ENCODE data around the gene HNRNPR. TPM values are rescaled to one million over a fixed set of nuclear protein-coding genes. Genes with fewer than 3 reads are reported as not detected.

Gene HNRNPR
- total RNA-seq, 1 experiment from 2014 or later = 128 TPM

DNA sequence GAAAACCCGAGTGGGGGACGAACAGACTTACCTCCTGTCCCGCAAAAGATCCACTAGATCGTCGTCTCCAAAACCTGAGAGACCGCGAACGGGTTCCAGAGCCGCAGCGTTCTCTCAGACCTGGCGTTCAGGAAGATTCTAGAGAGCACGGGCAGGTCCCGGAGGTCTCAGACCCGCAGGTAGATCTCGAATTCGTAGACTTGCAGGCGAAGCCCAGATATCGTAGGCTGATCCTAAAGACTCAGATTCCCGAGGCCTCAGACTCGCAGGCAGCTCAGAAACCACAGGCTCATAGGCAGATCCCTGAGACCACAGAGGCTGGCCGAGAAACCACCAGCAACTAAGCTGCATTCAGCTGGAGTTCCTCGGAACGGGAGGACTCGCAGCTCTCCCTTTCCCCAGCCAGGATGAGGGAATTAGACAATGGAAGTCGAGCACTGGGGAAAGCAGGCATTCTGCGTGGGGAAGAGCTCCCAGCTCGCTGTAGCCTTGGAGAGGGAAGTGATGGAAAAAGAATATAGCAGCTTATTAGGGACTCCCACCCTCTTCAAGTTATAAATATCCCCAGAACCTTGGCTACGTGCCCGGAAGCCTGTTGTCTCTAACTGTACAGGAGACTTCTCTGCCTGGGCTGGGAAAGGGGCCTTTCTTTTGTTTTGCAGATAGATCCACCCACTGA, 25.4 kb upstream of the HNRNPR start, which contains the start of gene ZNF436:
TSS of gene ZNF436 (minus strand) at position 502 of the 679 bp plus-strand sequence. CDS start 1,831 bp downstream, outside the sequence.
- peak; percentile 13 for DNase-seq (ENCODE audit: extremely low read depth, low read depth)

DNA sequence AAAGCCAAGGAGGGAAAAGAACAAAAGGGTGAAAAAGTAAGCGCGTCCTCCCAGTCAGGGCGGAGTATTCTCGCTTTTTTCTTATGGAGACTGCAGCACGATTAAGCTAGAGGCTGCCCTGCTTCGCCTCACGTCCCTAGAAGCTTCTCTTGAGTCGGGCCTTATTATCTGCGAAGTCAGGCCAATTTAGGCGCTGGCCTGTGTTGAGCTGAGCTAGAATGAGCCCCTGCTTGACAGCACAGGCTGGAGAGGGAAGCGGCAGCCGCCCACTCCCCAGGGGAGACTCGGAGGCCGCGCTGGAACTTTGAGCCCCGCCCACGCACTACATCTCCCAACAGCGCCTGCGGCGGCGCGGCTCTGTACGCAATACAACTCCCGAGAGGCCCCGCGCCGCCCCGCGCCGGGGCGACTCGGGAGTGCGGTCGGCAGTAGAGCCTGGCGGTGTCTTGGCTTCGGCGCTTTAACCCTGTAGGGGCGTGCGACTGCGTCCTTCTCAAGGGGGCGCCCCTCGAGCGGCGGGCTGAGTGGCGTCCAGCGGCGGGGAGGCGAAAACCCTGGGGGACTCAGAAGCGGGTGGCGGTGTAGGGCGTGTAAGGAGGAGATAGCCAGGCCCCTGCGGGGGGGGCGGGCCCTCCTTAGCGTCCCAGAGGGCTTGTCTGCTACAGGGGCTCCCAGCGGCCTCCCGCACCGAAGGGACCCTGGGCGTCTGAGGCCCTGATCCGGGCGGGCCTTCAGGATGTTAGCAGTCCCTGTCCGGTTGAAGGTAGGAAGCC, 24.7 kb upstream of the HNRNPR start:
- peak; percentile 79 for DNase-seq (ENCODE audit: extremely low read depth, low read depth)

GRCh38 chr1:23367791-23368561, 23.9 kb upstream of the HNRNPR start:
- peak; percentile 97 for DNase-seq (ENCODE audit: extremely low read depth, low read depth)

GRCh38 chr1:23367451-23367790, 23.3 kb upstream of the HNRNPR start:
- no peak for DNase-seq (ENCODE audit: extremely low read depth, low read depth)

DNA sequence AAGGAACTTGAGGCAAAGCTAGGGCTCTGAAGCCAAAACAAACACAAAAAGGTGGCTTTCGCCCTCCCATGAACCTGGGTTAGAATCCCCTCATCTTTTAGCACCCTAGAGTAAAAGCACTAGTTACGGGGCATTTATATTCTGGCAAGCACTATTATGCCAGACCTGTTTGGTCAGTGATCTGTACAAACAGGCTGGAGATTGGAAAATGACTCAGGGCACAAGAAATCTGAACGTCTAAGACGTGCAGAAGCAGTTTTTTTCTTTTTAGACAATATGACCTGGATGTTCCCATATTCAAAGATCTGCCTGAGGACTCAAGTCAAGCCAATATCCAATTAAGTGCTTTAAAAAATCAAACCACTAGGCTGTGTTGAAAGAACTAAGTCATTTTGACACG, 22.5 kb upstream of the HNRNPR start:
- DNase-seq (ENCODE audit: extremely low read depth, low read depth) = no peak

DNA sequence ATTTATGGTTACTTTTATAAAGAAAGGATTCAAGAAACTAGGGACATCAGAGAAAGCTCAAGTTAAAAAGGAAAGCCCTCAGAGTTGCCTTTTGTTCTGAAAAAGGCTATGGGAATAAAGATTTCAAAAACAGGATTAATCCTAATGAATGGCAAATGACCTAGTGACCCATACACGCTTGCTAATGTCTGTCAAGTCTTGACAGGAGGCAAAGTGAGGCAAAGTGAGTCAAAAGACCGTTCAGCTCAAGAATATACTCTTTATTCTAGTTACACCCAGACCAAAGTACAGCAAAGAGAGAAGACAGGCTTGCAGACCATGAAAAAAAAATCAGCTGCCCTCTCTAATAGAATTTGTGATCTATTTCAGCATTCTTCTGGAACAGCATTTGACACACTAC, 22.1 kb upstream of the HNRNPR start:
- no peak for DNase-seq (ENCODE audit: extremely low read depth, low read depth)

- DNase-seq (ENCODE audit: extremely low read depth, low read depth) = no peak
Observed at GRCh38 chr1:23362218-23362713, 18.2 kb upstream of the HNRNPR start.

DNA sequence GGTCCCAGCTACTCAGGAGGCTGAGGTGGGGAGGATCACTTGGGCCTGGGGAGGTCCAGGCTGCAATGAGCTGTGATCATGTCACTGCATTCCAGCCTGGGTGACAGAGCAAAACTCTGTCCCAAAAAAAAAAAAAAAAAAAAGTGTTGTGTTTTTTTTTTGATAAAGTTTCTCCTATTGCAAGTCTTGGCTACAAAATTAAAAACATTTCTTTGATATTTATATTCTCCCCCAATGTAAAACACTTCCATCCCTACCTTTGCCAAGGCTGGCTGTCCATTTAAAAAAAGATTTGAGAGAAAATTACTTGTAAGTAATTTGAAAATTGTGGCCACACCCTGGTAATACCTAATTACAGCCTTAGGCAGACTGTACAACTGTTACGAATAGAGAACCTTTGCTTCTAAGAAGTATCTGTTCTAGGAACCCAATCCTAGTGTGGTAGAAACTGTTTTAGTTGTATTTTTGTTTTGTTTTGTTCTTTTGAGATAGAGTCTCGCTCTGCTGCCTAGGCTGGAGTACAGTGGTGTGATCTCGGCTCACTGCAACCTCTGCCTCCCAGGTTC, 14.3 kb upstream of the HNRNPR start:
- DNase-seq (ENCODE audit: extremely low read depth, low read depth) = no peak

GRCh38 chr1:23357138-23357908, 13.2 kb upstream of the HNRNPR start:
- no peak for DNase-seq (ENCODE audit: extremely low read depth, low read depth)

DNA sequence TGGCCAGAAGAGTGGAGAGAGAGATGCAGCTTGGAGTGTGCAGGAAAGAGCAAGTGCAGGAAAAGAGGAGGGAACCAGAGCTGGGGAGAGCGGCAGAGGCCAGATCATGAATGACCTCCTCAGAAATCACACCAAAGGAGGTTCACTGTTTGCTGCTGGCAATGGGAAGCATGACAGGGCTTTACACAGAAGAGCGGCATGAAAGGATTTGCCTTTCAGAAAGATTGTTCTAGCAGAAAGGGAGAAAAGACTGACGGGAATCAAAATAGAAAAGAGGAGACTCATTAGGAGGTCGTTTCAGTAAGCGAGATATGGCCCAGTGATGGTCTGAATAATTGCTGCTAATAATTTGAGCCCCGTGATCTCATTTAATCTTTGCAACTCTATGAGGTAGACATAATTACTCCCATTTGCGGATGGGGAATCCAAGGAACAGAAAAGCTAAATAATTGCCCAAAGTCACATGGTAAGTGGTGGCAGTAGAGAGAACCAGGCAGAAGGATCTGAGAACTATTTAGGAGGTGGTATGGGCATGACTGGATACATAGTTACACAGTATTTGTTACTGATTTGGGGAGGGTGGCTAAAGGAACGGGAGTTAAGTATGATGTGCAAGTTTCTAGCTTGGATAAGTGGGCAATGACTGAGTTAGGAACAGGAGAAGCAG, 12.5 kb upstream of the HNRNPR start:
- DNase-seq (ENCODE audit: extremely low read depth, low read depth) = no peak

DNA sequence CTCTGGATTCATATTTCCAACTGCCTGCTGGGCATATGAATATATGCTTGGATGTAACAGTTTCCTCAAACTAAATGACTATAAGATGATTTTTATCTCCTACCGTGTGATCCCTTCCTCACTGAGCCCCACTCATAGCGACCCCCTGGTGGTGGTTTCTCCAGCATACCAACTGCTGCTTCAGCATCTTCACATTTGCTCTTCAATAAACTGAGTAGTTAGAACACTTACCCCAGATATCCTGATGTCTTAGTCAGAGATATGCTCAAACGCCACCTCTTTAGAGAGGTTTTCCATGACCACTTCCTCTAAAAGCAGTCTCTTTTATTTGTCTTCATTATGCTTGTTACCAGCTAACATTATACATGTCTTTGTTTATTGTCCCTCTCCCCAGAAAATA, 10.2 kb upstream of the HNRNPR start:
- DNase-seq (ENCODE audit: extremely low read depth, low read depth) = no peak

DNA sequence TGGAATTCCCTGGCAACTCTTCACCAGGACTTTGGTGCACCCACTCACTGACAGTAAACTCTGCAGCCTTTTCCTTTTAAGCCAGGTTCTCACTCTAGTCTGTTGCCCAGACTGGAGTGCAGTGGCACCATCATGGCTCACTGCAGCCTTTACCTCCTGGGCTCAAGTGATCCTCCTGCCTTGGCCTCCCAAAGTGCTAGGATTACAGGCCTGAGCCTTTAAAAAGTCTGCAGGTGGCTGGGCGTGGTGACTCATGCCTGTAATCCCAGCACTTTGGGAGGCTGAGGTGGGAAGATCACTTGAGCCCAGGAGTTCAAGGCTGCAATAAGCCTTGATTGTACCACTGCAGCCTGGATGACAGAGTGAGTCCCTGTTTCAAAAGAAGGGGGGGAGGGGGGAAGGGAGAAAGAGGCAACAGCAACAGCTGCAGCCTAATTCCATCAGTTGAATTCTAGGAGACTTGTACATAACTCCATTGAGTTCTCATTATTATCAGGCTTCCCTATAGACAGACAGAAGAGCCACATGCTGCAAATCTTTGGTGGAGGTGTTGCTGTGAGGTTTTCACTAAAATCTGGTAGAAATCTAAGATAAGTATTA, 8.1 kb upstream of the HNRNPR start:
- no peak for DNase-seq (ENCODE audit: extremely low read depth, low read depth)

- no peak for DNase-seq (ENCODE audit: extremely low read depth, low read depth)
Observed at GRCh38 chr1:23345920-23346319, 1.8 kb upstream of the HNRNPR start.

GRCh38 chr1:23344987-23345472, 946 bp upstream of the HNRNPR start:
- no peak for DNase-seq (ENCODE audit: extremely low read depth, low read depth)

DNA sequence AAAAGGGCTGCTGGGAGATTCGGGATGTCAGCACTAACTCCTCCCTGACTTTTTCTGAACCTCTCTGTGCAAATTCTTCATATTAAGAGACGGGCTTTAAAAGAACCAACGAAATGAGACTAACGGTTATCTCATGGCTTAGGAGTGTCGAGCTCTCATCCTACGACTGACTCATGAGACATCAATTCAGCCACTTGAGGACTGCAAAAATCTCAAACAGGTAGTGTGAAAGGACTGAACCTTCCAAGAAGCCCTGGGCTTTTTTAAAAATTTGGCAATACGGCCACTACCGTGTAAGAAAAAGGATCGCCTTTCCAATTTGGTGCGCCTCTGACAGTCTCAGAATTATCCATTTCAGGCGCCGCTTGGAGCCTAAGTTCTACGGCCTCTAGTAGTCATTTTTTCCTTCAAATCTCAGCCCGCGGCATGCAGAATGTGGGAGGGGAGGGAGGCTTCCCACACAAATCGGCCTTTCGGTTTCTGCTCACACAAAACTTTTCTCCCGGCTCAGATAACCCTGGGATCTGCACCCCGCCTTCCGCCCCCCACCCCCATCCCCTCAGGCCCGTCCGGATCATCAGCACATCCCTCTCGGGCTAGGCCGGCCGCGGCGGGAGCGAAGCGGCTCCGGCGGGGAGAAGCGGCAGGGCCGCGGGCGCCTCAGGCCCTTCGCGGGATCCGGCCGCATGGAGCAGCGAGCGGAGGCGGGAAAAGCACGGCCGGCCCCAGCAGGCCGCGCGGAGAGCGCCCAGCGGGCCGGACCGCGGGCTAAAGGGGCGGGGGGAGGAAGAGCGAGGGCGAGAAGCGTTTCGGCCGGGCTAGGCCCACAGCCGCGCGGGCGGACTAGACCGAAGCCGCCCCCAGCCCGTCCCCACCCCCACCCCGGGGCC, 618 bp downstream of the HNRNPR start:
- no peak for DNase-seq (ENCODE audit: extremely low read depth, low read depth)

GRCh38 chr1:23341931-23342692, 2.0 kb downstream of the HNRNPR start:
- no peak for DNase-seq (ENCODE audit: extremely low read depth, low read depth)

DNA sequence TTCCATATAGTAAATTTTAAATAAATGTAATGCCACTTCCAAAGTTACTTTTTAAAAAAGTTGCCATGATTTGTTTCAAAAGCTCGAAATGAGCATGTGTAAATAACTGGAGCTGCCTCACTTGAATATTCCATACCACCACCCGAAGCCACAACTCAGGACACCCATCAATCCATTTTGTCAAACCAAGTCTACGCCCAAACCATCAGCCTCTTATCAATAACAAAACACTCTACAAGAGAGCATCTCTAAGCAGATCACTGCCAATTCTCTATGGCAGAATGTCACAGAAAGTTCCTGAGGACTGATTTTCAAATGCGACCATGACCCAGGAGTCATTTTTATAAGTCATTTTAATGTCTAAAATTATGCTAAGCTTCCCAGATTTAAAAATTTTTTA, 4.5 kb downstream of the HNRNPR start:
- no peak for DNase-seq (ENCODE audit: extremely low read depth, low read depth)

Measured in NCI-H460 (cell line).